Measurements from ENCODE around the gene SLC2A9. TPM values are rescaled to one million over a fixed set of nuclear protein-coding genes. Genes with fewer than 3 reads are reported as not detected.
A peak's percentile ranks its signal among the peaks of the same experiment; 100 is the strongest.

SLC2A9 gene
- total RNA-seq, 2 donors from 2014 or later: 9.8 to 15.3 TPM

GRCh38 chr4:10063544-10064300 lies 42.4 kb upstream of the SLC2A9 start:
- Histone ChIP-seq H3K9me3 (no peaks in the 10 kb centered on the region), H3K4me3 (no peak overlapping the region), H3K27ac (peak overlapping the region; percentile 44 to 52), H3K4me1 (replicated peaks) (no peaks in the 10 kb centered on the region), H3K36me3 (no peaks in the 10 kb centered on the region), H3K27me3 (replicated peaks; ENCODE audit: insufficient read depth) (no peaks in the 10 kb centered on the region)
- intact Hi-C loops (cut with DNase I): loop anchor here (2.0 kb wide), 2 partner anchors 43 to 301 kb away; partner anchors contain the start of gene SLC2A9
- WGBS: 22% methylated on average over 9 of the region's 9 CpGs
- TF ChIP-seq POLR2AphosphoS5 (IDR thresholded peaks at IDR 0.05) (peak; percentile 87), CTCF (IDR thresholded peaks at IDR 0.05) (peak; percentile 46 to 92 (median 74)), POLR2A (IDR thresholded peaks at IDR 0.05) (no peak)
- DNase-seq (ENCODE audit: low spot score): peak; percentile 88

DNA sequence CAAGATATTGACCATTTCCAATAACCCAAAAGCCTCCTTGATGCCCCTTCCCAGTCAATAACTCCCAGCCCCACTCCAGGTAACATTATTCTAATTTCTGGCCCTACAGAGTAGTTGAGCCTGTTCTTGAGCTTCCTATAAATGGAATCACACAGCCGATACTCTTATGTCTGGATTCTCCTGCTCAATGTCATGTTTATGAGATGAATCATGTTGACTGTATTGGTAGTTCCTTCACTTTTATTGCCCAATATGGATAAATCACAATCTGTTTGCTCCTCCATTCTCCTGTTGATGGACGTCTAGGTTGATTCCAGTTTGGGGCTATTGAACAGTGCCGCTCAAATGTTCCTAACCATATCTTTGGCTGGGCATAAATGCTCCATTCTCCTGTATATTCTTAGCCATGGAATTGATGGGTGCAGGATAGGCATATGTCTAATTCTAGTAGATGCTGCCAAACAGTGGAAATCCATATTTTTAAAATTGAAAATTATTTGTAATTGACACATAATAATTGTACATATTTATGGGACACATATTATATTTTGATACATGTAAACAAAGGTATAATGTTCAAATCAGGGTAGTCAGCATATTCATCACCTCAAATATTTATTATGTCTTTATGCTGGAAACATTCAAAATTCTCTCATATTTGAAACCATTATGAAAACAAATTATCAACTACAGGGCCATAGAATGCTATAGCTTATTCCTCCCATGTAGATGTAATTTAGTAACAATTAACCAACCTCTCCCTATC lies 40.5 kb upstream of the SLC2A9 start:
- DNase-seq (ENCODE audit: low spot score): no peak
- WGBS: 84% methylated on average over 3 of the region's 3 CpGs
- TF ChIP-seq POLR2AphosphoS5 (IDR thresholded peaks at IDR 0.05) (no peak), CTCF (IDR thresholded peaks at IDR 0.05) (no peak), POLR2A (IDR thresholded peaks at IDR 0.05) (no peak)

DNA sequence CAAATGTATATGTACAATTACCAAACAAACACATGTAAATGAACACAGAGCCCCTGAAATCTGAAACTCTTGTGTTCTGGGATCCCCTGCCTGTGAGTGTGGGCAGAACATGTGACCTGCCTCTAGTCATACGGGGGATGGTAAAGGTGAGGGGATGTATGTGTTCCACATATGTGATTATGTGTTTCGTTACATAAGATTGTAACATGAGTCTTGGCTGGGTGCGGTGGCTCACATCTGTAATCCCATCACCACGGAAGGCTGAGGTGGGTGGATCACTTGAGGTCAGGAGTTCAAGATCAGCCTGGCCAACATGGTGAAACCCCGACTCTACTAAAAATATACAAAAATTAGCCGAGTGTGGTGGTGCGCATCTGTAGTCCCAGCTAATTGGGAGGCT lies 37.1 kb upstream of the SLC2A9 start:
- WGBS: 93% methylated on average over 7 of the region's 7 CpGs
- no peaks in the 10 kb centered on the region for H3K4me1 ChIP-seq (replicated peaks)

More for the DNA sequence above, 40.5 kb upstream of the SLC2A9 start:
- no peaks in the 10 kb centered on the region for H3K36me3 ChIP-seq
- H3K4me1 ChIP-seq (replicated peaks): no peaks in the 10 kb centered on the region
- no peaks in the 10 kb centered on the region for H3K27me3 ChIP-seq (replicated peaks; ENCODE audit: insufficient read depth)
- no peak overlapping the region for H3K4me3 ChIP-seq
- intact Hi-C loops (cut with DNase I): loop anchor here (2.0 kb wide), 2 partner anchors 41 to 299 kb away; partner anchors contain the start of gene SLC2A9
- no peak overlapping the region for H3K27ac ChIP-seq
- H3K9me3 ChIP-seq: no peaks in the 10 kb centered on the region

DNA sequence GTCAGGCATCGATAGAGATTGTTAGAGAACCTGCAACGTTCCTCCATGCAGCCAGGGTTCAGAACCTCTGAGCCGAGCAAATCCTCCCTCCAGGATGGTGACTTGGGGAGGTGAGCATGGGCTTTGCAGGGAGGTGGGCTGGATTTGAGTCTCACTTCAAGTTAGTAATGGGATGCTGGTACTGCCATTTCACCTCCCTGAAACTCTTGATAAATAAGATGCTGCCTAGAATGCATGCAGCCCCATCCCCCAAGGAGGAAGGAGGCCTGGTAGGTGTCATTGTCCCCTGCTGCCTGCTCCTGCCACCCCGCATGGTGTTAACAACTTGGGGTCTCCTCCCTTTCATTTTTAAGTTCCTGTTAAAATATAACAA lies 35.7 kb upstream of the SLC2A9 start:
- TF ChIP-seq POLR2A (IDR thresholded peaks at IDR 0.05): no peak
- TF ChIP-seq CTCF (IDR thresholded peaks at IDR 0.05): no peak
- no peak for TF ChIP-seq POLR2AphosphoS5 (IDR thresholded peaks at IDR 0.05)
- intact Hi-C loops (cut with DNase I): no loop called here
- Histone ChIP-seq H3K27ac (no peak overlapping the region), H3K4me1 (replicated peaks) (no peaks in the 10 kb centered on the region), H3K9me3 (no peaks in the 10 kb centered on the region), H3K4me3 (no peak overlapping the region), H3K27me3 (replicated peaks; ENCODE audit: insufficient read depth) (no peaks in the 10 kb centered on the region), H3K36me3 (no peaks in the 10 kb centered on the region)
- no peak for DNase-seq (ENCODE audit: low spot score)
- WGBS: 69% methylated on average over 4 of the region's 4 CpGs

More for the DNA sequence above, 37.1 kb upstream of the SLC2A9 start:
- Histone ChIP-seq H3K9me3 (no peaks in the 10 kb centered on the region), H3K27ac (no peak overlapping the region), H3K27me3 (replicated peaks; ENCODE audit: insufficient read depth) (no peaks in the 10 kb centered on the region), H3K4me3 (no peak overlapping the region), H3K36me3 (no peaks in the 10 kb centered on the region)
- intact Hi-C loops (cut with DNase I): no loop called here
- DNase-seq (ENCODE audit: low spot score): no peak
- TF ChIP-seq POLR2A (IDR thresholded peaks at IDR 0.05) (no peak), CTCF (IDR thresholded peaks at IDR 0.05) (no peak), POLR2AphosphoS5 (IDR thresholded peaks at IDR 0.05) (no peak)
